ENCODE measurements around the gene SPAM1.

DNA sequence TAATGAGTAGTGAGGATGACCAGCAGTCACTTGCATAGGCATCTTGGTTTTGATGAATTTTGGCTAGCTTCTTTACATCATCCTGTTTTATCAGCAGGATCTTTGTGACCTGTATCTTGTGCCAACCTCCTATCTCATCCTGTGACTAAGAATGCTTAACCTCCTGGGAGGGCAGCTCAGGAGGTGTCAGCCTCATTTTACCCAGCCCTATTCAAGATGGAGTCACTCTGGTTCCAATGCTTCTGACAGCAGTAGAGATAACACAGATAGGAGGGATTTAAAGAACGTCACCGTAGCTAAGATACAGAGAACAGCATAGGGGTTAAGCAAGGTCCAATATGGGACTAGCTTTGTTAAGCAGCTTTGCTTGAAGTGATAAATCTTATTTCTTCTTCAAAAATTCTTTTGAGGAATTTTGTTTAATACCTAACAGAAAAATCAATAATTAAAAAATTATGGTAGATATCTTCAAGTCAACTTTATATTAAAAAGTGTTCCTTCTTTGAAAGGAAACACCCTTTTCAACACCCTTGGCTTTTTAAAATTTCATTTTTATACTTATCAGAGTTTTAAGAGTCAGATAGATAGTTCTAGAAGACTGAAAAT lies 68.0 kb downstream of the SPAM1 start:
- TF ChIP-seq, protein P1, sequence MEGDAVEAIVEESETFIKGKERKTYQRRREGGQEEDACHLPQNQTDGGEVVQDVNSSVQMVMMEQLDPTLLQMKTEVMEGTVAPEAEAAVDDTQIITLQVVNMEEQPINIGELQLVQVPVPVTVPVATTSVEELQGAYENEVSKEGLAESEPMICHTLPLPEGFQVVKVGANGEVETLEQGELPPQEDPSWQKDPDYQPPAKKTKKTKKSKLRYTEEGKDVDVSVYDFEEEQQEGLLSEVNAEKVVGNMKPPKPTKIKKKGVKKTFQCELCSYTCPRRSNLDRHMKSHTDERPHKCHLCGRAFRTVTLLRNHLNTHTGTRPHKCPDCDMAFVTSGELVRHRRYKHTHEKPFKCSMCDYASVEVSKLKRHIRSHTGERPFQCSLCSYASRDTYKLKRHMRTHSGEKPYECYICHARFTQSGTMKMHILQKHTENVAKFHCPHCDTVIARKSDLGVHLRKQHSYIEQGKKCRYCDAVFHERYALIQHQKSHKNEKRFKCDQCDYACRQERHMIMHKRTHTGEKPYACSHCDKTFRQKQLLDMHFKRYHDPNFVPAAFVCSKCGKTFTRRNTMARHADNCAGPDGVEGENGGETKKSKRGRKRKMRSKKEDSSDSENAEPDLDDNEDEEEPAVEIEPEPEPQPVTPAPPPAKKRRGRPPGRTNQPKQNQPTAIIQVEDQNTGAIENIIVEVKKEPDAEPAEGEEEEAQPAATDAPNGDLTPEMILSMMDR (IDR thresholded peaks at IDR 0.05), result no peak
- TF ChIP-seq POLR2AphosphoS5 (IDR thresholded peaks at IDR 0.05), result no peak
